C4-2B (cell line): ENCODE results near the gene DPRX.

ENCODE experiments used
- ZFX ChIP-seq: fragments of 450-650 bp; IDR thresholded peaks from 2 replicates; pipeline ENCODE4 v1.6.1; 2017
- TF ChIP-seq, protein P1 (sequence below): fragments of 450-650 bp; conservative IDR thresholded peaks from 2 replicates; pipeline ENCODE4 v1.5.1; 2017; ENCODE audit warnings: mild to moderate bottlenecking

DNA sequence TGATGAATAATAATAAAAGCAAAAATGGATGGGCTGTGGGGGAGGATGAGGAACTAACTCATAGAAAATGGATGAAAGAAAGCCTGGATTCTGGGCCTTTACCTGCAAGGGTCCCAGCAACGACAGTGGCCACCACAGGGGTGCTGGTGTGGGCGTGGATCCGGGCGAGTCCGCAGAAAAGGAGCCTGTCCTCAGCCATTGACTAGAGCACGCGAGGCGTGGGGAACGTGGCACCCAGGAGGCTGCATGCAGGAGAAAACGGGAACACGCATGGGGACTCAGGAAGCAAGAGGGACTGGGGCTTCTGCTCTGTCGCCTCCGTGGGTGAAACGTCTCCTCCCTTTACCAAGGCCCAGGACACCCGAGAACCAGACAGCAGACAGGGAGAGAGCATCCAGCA, 25.8 kb upstream of the DPRX start:
- TF ChIP-seq, protein P1, sequence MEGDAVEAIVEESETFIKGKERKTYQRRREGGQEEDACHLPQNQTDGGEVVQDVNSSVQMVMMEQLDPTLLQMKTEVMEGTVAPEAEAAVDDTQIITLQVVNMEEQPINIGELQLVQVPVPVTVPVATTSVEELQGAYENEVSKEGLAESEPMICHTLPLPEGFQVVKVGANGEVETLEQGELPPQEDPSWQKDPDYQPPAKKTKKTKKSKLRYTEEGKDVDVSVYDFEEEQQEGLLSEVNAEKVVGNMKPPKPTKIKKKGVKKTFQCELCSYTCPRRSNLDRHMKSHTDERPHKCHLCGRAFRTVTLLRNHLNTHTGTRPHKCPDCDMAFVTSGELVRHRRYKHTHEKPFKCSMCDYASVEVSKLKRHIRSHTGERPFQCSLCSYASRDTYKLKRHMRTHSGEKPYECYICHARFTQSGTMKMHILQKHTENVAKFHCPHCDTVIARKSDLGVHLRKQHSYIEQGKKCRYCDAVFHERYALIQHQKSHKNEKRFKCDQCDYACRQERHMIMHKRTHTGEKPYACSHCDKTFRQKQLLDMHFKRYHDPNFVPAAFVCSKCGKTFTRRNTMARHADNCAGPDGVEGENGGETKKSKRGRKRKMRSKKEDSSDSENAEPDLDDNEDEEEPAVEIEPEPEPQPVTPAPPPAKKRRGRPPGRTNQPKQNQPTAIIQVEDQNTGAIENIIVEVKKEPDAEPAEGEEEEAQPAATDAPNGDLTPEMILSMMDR: no peak
- TF ChIP-seq ZFX: no peak
